ENCODE results near the gene SPEM3. TPM values are rescaled to one million over a fixed set of nuclear protein-coding genes. Genes with fewer than 3 reads are reported as not detected.
"Not testable (repeated sequence)": the region's sequence is repeated elsewhere in the genome, so short reads cannot be mapped to it uniquely, and the experiment has no call there.

SPEM3 gene
- total RNA-seq, 2 donors from 2014 or later: not detected

GRCh38 chr17:7466639-7467341 lies 38.1 kb downstream of the SPEM3 start:
- Mint-ChIP-seq H3K27me3 (ENCODE audit: low read depth) (no peaks in the 10 kb centered on the region), H3K4me3 (no peak overlapping the region), H3K27ac (peak overlapping the region; percentile 78), H3K36me3 (ENCODE audit: insufficient read depth in 2 of 2) (peaks cover 0 to 1% of the 10 kb centered on the region in 2 donors), H3K9me3 (no peaks in the 10 kb centered on the region), H3K4me1 (ENCODE audit: low read depth) (peaks cover 16% of the 10 kb centered on the region)
- no peak for DNase-seq
- peak in 1 of 2 donors; percentile 11 for ATAC-seq (replicated peaks in 1 of 2)

GRCh38 chr17:7467498-7467897 lies 38.8 kb downstream of the SPEM3 start:
- DNase-seq (no peak), ATAC-seq (replicated peaks in 1 of 2) (no peak)
- Mint-ChIP-seq H3K27me3 (ENCODE audit: low read depth) (no peaks in the 10 kb centered on the region), H3K36me3 (ENCODE audit: insufficient read depth in 2 of 2) (peaks cover 0 to 1% of the 10 kb centered on the region in 2 donors), H3K4me1 (ENCODE audit: low read depth) (peaks cover 21% of the 10 kb centered on the region), H3K4me3 (no peak overlapping the region), H3K27ac (no peak overlapping the region), H3K9me3 (no peaks in the 10 kb centered on the region)

GRCh38 chr17:7468290-7468689 lies 39.6 kb downstream of the SPEM3 start:
- no peaks in the 10 kb centered on the region for H3K27me3 Mint-ChIP-seq (ENCODE audit: low read depth)
- peaks cover 0 to 1% of the 10 kb centered on the region in 2 donors for H3K36me3 Mint-ChIP-seq (ENCODE audit: insufficient read depth in 2 of 2)
- no peak overlapping the region for H3K4me3 Mint-ChIP-seq
- ATAC-seq (replicated peaks in 1 of 2) (no peak), DNase-seq (no peak)
- H3K4me1 Mint-ChIP-seq (ENCODE audit: low read depth): peaks cover 21% of the 10 kb centered on the region
- H3K9me3 Mint-ChIP-seq: no peaks in the 10 kb centered on the region
- H3K27ac Mint-ChIP-seq: no peak overlapping the region

GRCh38 chr17:7468804-7469389 lies 40.2 kb downstream of the SPEM3 start:
- Mint-ChIP-seq H3K36me3 (ENCODE audit: insufficient read depth in 2 of 2) (peaks cover 0 to 1% of the 10 kb centered on the region in 2 donors), H3K4me1 (ENCODE audit: low read depth) (peaks cover 21% of the 10 kb centered on the region), H3K4me3 (no peak overlapping the region), H3K9me3 (no peaks in the 10 kb centered on the region), H3K27me3 (ENCODE audit: low read depth) (no peaks in the 10 kb centered on the region), H3K27ac (no peak overlapping the region)
- no peak for DNase-seq
- no peak for ATAC-seq (replicated peaks in 1 of 2)

GRCh38 chr17:7469843-7470242 lies 41.2 kb downstream of the SPEM3 start:
- not testable (repeated sequence) for H3K27me3 Mint-ChIP-seq (ENCODE audit: low read depth); DNase-seq; ATAC-seq (replicated peaks in 1 of 2); H3K27ac Mint-ChIP-seq; H3K4me3 Mint-ChIP-seq; H3K36me3 Mint-ChIP-seq (ENCODE audit: insufficient read depth in 2 of 2); H3K9me3 Mint-ChIP-seq
- H3K4me1 Mint-ChIP-seq (ENCODE audit: low read depth): peaks cover 21% of the 10 kb centered on the region

- H3K27ac Mint-ChIP-seq; DNase-seq; H3K4me3 Mint-ChIP-seq; H3K9me3 Mint-ChIP-seq; H3K27me3 Mint-ChIP-seq (ENCODE audit: low read depth); ATAC-seq (replicated peaks in 1 of 2); H3K36me3 Mint-ChIP-seq (ENCODE audit: insufficient read depth in 2 of 2): not testable (repeated sequence)
- peaks cover 24% of the 10 kb centered on the region for H3K4me1 Mint-ChIP-seq (ENCODE audit: low read depth)
These were observed 41.9 kb downstream of the SPEM3 start for GRCh38 chr17:7470457-7470973.

GRCh38 chr17:7471729-7472128 lies 43.1 kb downstream of the SPEM3 start:
- Mint-ChIP-seq H3K4me3 (no peak overlapping the region), H3K27me3 (ENCODE audit: low read depth) (no peaks in the 10 kb centered on the region), H3K36me3 (ENCODE audit: insufficient read depth in 2 of 2) (peaks cover 0 to 1% of the 10 kb centered on the region in 2 donors), H3K27ac (peak overlapping the region; percentile 39), H3K9me3 (no peaks in the 10 kb centered on the region), H3K4me1 (ENCODE audit: low read depth) (peaks cover 36% of the 10 kb centered on the region)
- ATAC-seq (replicated peaks in 1 of 2): no peak
- no peak for DNase-seq

- peaks cover 46% of the 10 kb centered on the region for H3K4me1 Mint-ChIP-seq (ENCODE audit: low read depth)
- H3K4me3 Mint-ChIP-seq; H3K36me3 Mint-ChIP-seq (ENCODE audit: insufficient read depth in 2 of 2); H3K9me3 Mint-ChIP-seq; H3K27me3 Mint-ChIP-seq (ENCODE audit: low read depth); ATAC-seq (replicated peaks in 1 of 2); DNase-seq; H3K27ac Mint-ChIP-seq: not testable (repeated sequence)
These were observed 46.1 kb downstream of the SPEM3 start for GRCh38 chr17:7474767-7475166.

GRCh38 chr17:7475764-7476422 lies 47.2 kb downstream of the SPEM3 start:
- Mint-ChIP-seq H3K36me3 (ENCODE audit: insufficient read depth in 2 of 2) (peaks cover 0 to 3% of the 10 kb centered on the region in 2 donors), H3K4me3 (peak overlapping the region; percentile 41 to 84), H3K27me3 (ENCODE audit: low read depth) (no peaks in the 10 kb centered on the region), H3K4me1 (ENCODE audit: low read depth) (peaks cover 58% of the 10 kb centered on the region), H3K9me3 (no peaks in the 10 kb centered on the region), H3K27ac (peak overlapping the region; percentile 31)
- DNase-seq: no peak
- ATAC-seq (replicated peaks in 1 of 2): no peak

- Mint-ChIP-seq H3K36me3 (ENCODE audit: insufficient read depth in 2 of 2) (peaks cover 0 to 3% of the 10 kb centered on the region in 2 donors), H3K27ac (peak overlapping the region; percentile 23), H3K4me3 (peak overlapping the region; percentile 41 to 84), H3K9me3 (no peaks in the 10 kb centered on the region), H3K4me1 (ENCODE audit: low read depth) (peaks cover 60% of the 10 kb centered on the region), H3K27me3 (ENCODE audit: low read depth) (no peaks in the 10 kb centered on the region)
- ATAC-seq (replicated peaks in 1 of 2): no peak
- DNase-seq: no peak
These were observed 47.8 kb downstream of the SPEM3 start for GRCh38 chr17:7476494-7476893.

GRCh38 chr17:7476951-7477350 lies 48.3 kb downstream of the SPEM3 start:
- Mint-ChIP-seq H3K9me3 (no peaks in the 10 kb centered on the region), H3K27me3 (ENCODE audit: low read depth) (no peaks in the 10 kb centered on the region), H3K36me3 (ENCODE audit: insufficient read depth in 2 of 2) (peaks cover 0 to 3% of the 10 kb centered on the region in 2 donors), H3K4me1 (ENCODE audit: low read depth) (peaks cover 60% of the 10 kb centered on the region), H3K4me3 (peak overlapping the region; percentile 84 to 92), H3K27ac (no peak overlapping the region)
- ATAC-seq (replicated peaks in 1 of 2): no peak
- DNase-seq: no peak

- H3K36me3 Mint-ChIP-seq (ENCODE audit: insufficient read depth in 2 of 2): peaks cover 0 to 3% of the 10 kb centered on the region in 2 donors
- H3K4me3 Mint-ChIP-seq: peak overlapping the region; percentile 84 to 92
- peaks cover 64% of the 10 kb centered on the region for H3K4me1 Mint-ChIP-seq (ENCODE audit: low read depth)
- peak overlapping the region; percentile 87 for H3K27ac Mint-ChIP-seq
- H3K27me3 Mint-ChIP-seq (ENCODE audit: low read depth): no peaks in the 10 kb centered on the region
- no peaks in the 10 kb centered on the region for H3K9me3 Mint-ChIP-seq
- DNase-seq (no peak), ATAC-seq (replicated peaks in 1 of 2) (no peak)
These were observed 49.0 kb downstream of the SPEM3 start for GRCh38 chr17:7477392-7478275.

Data from activated T-cell treated with anti-CD3 and anti-CD28 coated beads, Interleukin-2, amount 50 U/mL, for 72 hours (primary cell).